AG04449 (cell line): ENCODE results near the gene EDARADD.
A peak's percentile ranks its signal among the peaks of the same experiment; 100 is the strongest.
"Not testable (repeated sequence)": the region's sequence is repeated elsewhere in the genome, so short reads cannot be mapped to it uniquely, and the experiment has no call there.

ENCODE experiments used
- CTCF ChIA-PET: fragments of 350-600 bp; formaldehyde crosslinking; extraction: SDS; loops from one replicate; lab custom pipeline; 2021; ENCODE audit warnings: antibody characterized with exemption; lab: Yijun Ruan, JAX
- POLR2A ChIA-PET: fragments of 400-600, 350-600 bp; formaldehyde crosslinking; extraction: SDS; loops from one replicate; lab custom pipeline; 2020; ENCODE audit warnings: antibody characterized with exemption, inconsistent platforms; lab: Yijun Ruan, JAX
- DNase-seq: peaks from one replicate; pipeline ENCODE4 v3.0.0-alpha.2; 2010; ENCODE audit warnings: low read depth, low spot score
- H3K4me3 ChIP-seq: 2 replicates; pipeline ENCODE4 v1.5.1; 2011; ENCODE audit warnings: low read depth, mild to moderate bottlenecking, control low read depth, low read length
- TF ChIP-seq, protein P1 (sequence below): IDR thresholded peaks from one replicate; pipeline ENCODE4 v1.5.1; 2011; ENCODE audit warnings: mild to moderate bottlenecking, moderate library complexity, low read length, control low read depth, inconsistent platforms; ENCODE audit not compliant: insufficient read depth; ENCODE audit errors: missing control alignments

Gene EDARADD

DNA sequence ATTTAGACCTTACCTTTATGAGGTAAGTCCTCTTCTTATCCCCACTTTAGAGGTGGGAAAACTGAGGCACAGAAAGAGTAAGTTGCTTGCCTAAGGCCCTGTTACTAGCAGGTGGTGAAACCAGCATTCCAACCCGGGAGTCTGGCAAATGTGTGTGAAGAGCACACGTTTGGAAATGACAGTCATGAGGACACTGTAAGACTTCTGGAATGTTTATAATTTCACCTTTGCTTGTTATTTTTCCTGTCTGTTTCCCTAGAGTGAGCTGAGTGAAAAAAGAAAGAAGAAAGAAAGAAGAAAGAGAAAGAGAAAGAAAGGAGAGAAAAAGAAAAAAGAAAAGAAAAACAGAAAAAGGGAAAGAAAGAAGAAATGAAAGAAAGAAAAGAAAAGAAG, 108.5 kb downstream of the EDARADD start:
- ChIA-PET POLR2A (interaction anchor here (1.4 kb wide), 1 partner anchor 15 kb away, joined by 5 read pairs; no protein-coding TSS in a partner anchor), CTCF (interaction anchor here (0.8 to 1.5 kb wide), 3 partner anchors 10 to 394 kb away, joined by 3 to 4 read pairs (median 3); no protein-coding TSS in a partner anchor)
- no peak for DNase-seq
- TF ChIP-seq, protein P1, sequence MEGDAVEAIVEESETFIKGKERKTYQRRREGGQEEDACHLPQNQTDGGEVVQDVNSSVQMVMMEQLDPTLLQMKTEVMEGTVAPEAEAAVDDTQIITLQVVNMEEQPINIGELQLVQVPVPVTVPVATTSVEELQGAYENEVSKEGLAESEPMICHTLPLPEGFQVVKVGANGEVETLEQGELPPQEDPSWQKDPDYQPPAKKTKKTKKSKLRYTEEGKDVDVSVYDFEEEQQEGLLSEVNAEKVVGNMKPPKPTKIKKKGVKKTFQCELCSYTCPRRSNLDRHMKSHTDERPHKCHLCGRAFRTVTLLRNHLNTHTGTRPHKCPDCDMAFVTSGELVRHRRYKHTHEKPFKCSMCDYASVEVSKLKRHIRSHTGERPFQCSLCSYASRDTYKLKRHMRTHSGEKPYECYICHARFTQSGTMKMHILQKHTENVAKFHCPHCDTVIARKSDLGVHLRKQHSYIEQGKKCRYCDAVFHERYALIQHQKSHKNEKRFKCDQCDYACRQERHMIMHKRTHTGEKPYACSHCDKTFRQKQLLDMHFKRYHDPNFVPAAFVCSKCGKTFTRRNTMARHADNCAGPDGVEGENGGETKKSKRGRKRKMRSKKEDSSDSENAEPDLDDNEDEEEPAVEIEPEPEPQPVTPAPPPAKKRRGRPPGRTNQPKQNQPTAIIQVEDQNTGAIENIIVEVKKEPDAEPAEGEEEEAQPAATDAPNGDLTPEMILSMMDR: no peak
- no peak overlapping the region for H3K4me3 ChIP-seq

DNA sequence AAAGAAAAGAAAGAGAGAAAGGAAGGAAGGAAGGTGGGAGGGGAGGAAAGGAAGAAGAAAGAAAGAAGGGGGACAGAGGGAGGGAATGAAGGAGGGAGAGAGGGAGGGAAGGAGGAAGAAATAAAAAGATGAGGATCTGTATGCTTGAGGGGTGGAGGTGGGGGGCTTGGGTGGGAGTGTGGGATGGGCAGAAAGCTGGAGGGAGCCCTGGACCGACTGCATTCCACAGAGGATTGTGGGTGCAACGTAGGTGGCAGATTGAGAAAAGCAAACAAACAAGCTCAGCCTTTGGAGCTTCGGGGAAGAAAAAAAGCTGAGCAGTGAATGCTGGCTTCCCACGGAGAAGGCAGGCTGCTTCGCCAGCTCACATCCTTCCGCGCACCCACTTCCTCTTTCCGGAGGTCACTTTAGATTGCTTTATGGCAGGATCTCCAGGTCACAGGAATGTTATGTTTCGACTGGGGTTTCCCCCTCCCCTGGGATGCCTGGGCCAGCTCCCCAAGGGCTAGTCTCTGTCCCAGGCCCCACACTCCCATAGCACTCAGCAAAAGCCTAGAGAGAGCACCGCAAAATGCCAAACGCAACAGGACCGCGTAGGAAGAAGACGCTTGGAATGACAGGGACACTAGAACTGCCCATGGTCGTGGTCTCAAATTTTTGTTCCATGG, 109.0 kb downstream of the EDARADD start:
- ChIA-PET CTCF (interaction anchor here (0.8 to 1.5 kb wide), 4 partner anchors 11 to 397 kb away, joined by 3 to 5 read pairs (median 4); no protein-coding TSS in a partner anchor), POLR2A (interaction anchor here (1.4 kb wide), 1 partner anchor 14 kb away, joined by 5 read pairs; no protein-coding TSS in a partner anchor)
- DNase-seq: no peak
- H3K4me3 ChIP-seq: peak overlapping the region; percentile 36
- TF ChIP-seq, protein P1: no peak

- H3K4me3 ChIP-seq, POLR2A ChIA-PET, DNase-seq: not testable (repeated sequence)
- CTCF ChIA-PET: interaction anchor here (1.3 kb wide), 1 partner anchor 398 kb away, joined by 5 read pairs; no protein-coding TSS in a partner anchor
These were observed 110.3 kb downstream of the EDARADD start for GRCh38 chr1:236504338-236504737.

- no peak for DNase-seq
- TF ChIP-seq, protein P1: no peak
- H3K4me3 ChIP-seq: no peak overlapping the region
- POLR2A ChIA-PET: no interaction called here
- CTCF ChIA-PET: interaction anchor here (0.5 kb wide), 1 partner anchor 36 kb away, joined by 3 read pairs; no protein-coding TSS in a partner anchor
These were observed 113.1 kb downstream of the EDARADD start for GRCh38 chr1:236507022-236507700.

GRCh38 chr1:236508593-236509027, 114.5 kb downstream of the EDARADD start:
- DNase-seq: no peak
- CTCF ChIA-PET: no interaction called here
- H3K4me3 ChIP-seq: no peak overlapping the region
- POLR2A ChIA-PET: no interaction called here
- TF ChIP-seq, protein P1: no peak

GRCh38 chr1:236509203-236509602, 115.1 kb downstream of the EDARADD start:
- DNase-seq: no peak
- POLR2A ChIA-PET: no interaction called here
- CTCF ChIA-PET: no interaction called here
- TF ChIP-seq, protein P1: no peak
- no peak overlapping the region for H3K4me3 ChIP-seq
